HL-60 (cell line): ENCODE measurements around the gene TDRD9.

ENCODE experiments used
- CTCF ChIP-seq: IDR thresholded peaks from one replicate; pipeline ENCODE4 v1.5.1; 2011; ENCODE audit warnings: low read length, control low read depth, inconsistent platforms; ENCODE audit not compliant: insufficient read depth
- GABPA ChIP-seq: IDR thresholded peaks from 2 replicates; pipeline ENCODE4 v1.6.1; 2012; ENCODE audit warnings: low read depth
- POLR2AphosphoS5 ChIP-seq: IDR thresholded peaks from 2 replicates; pipeline ENCODE4 v1.6.1; 2012; ENCODE audit warnings: low read depth

DNA sequence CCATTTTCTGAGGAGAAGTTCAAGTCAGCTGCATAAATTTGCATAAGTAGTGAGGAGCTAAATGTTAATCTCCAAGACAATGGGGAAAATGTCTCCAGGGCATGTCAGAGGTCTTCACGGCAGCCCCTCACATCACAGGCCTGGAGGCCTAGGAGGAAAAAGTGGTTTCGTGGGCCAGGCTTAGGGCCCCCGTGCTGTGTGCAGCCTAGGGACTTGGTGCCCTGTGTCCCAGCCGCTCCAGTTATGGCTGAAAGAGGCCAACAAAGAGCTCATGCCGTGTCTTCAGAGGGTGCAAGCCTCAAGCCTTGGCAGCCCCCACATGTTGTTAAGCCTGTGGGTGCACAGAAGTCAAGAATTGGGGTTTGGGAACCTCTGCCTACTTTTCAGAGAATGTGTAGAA is 55.9 kb downstream of the TDRD9 start:
- no peak for TF ChIP-seq GABPA
- TF ChIP-seq CTCF: no peak
- TF ChIP-seq POLR2AphosphoS5: no peak
